Mucosa of descending colon (tissue), 3 donors: ENCODE results near the gene FAM222B. TPM values are rescaled to one million over a fixed set of nuclear protein-coding genes. Genes with fewer than 3 reads are reported as not detected.

ENCODE experiments used
- ATAC-seq: fragments of 200-7000 bp; cut with Tn5 transposase; one replicate; pipeline ENCODE4 v1.9.1; 2020; ENCODE audit warnings: mild to moderate bottlenecking, moderate library complexity
- DNase-seq, 3 donors: peaks; one replicate each; pipeline ENCODE4 v3.0.0-alpha.2; 2020
- H3K36me3 ChIP-seq: fragments of 200-600 bp; one replicate; pipeline ENCODE4 v1.8.0; 2021; ENCODE audit warnings: low read depth, mild to moderate bottlenecking
- H3K4me1 ChIP-seq: fragments of 200-600 bp; one replicate; pipeline ENCODE4 v1.8.0; 2021; ENCODE audit warnings: low read depth, mild to moderate bottlenecking
- H3K4me3 ChIP-seq: fragments of 200-600 bp; one replicate; pipeline ENCODE4 v1.8.0; 2021; ENCODE audit warnings: mild to moderate bottlenecking
- H3K9me3 ChIP-seq: fragments of 200-600 bp; one replicate; pipeline ENCODE4 v1.8.0; 2021; ENCODE audit warnings: mild to moderate bottlenecking
- CTCF ChIP-seq: fragments of 200-600 bp; IDR thresholded peaks from one replicate; pipeline ENCODE4 v1.8.0; 2022; ENCODE audit warnings: antibody characterized with exemption, mild to moderate bottlenecking
- intact Hi-C, 2 donors: fragments of 100-400 bp; cut with DNase I in 1 of 2; cut with micrococcal nuclease in 1 of 2; formaldehyde crosslinking; loops; one replicate each; pipeline versions ENCODE4 v1.11.0 to v1.11.1; 2022; cut with DNase I, micrococcal nuclease
- total RNA-seq, 3 donors: library from RNA; stranded (reverse); fragmentation: NEBNext Ultra II Directional in 2 of 3; extraction: Animal tissue kit (Norgen Biotek cat#: 25700) in 2 of 3; gene quantifications; one replicate each; pipeline versions ENCODE4 v1.2.1 to v1.2.4, GENCODE V29; 2021 to 2023
- donor health status: DM: no; HTN: no; CAD: no; lungs with moderate emphysema.
- donor health status: DM: no; HTN: no; CAD: no.
- donor health status: DM: no; HTN: yes; CAD: no.

FAM222B gene
- total RNA-seq, 3 donors from 2014 or later, result 25.3 to 40.0 (median 30.0) TPM

- intact Hi-C loops, result no loop called here
- H3K36me3 ChIP-seq, result no peaks in the 10 kb centered on the region
- no peak overlapping the region for H3K4me3 ChIP-seq
- DNase-seq (peak; percentile 55 to 84 (median 66)), ATAC-seq (peak; percentile 6)
- H3K9me3 ChIP-seq, result no peaks in the 10 kb centered on the region
- peaks cover 9% of the 10 kb centered on the region for H3K4me1 ChIP-seq
- no peak for TF ChIP-seq CTCF
Observed at GRCh38 chr17:28712032-28712704, 130.4 kb downstream of the FAM222B start.

GRCh38 chr17:28711723-28712031, 130.9 kb downstream of the FAM222B start, which contains the start of gene PROCA1:
Gene PROCA1 (minus strand): TSS chr17:28711888. CDS start chr17:28711660, 228 bp downstream.
- ATAC-seq, result peak; percentile 19
- no peak for TF ChIP-seq CTCF

GRCh38 chr17:28710861-28711722, 131.5 kb downstream of the FAM222B start:
- intact Hi-C loops, result no loop called here
- ATAC-seq, result peak; percentile 91
- Histone ChIP-seq H3K9me3 (no peaks in the 10 kb centered on the region), H3K4me3 (peak overlapping the region; percentile 29), H3K4me1 (peaks cover 9% of the 10 kb centered on the region), H3K36me3 (no peaks in the 10 kb centered on the region)
- peak; percentile 91 to 97 (median 93) for DNase-seq
- TF ChIP-seq CTCF, result no peak

More at GRCh38 chr17:28711723-28712031, 130.9 kb downstream of the FAM222B start, which contains the start of gene PROCA1:
- no peaks in the 10 kb centered on the region for H3K36me3 ChIP-seq
- peaks cover 9% of the 10 kb centered on the region for H3K4me1 ChIP-seq
- intact Hi-C loops, result no loop called here
- peak within 1 kb of the TSS; percentile 29 for H3K4me3 ChIP-seq
- no peak for DNase-seq
- H3K9me3 ChIP-seq, result no peaks in the 10 kb centered on the region

- no peak for TF ChIP-seq CTCF
- ATAC-seq, result no peak
- Histone ChIP-seq H3K9me3 (no peaks in the 10 kb centered on the region), H3K36me3 (no peaks in the 10 kb centered on the region), H3K4me1 (peaks cover 9% of the 10 kb centered on the region), H3K4me3 (no peak overlapping the region)
- no peak for DNase-seq
- intact Hi-C loops, result no loop called here
Observed at GRCh38 chr17:28707339-28707720, 135.3 kb downstream of the FAM222B start.

- peaks cover 9% of the 10 kb centered on the region for H3K4me1 ChIP-seq
- no peaks in the 10 kb centered on the region for H3K9me3 ChIP-seq
- ATAC-seq (no peak), DNase-seq (no peak)
- intact Hi-C loops, result no loop called here
- no peak overlapping the region for H3K4me3 ChIP-seq
- no peak for TF ChIP-seq CTCF
- no peaks in the 10 kb centered on the region for H3K36me3 ChIP-seq
Observed at GRCh38 chr17:28706471-28707338, 135.9 kb downstream of the FAM222B start.
